ENCODE results near the gene THSD7A. TPM values are rescaled to one million over a fixed set of nuclear protein-coding genes. Genes with fewer than 3 reads are reported as not detected.

THSD7A gene
- total RNA-seq, 1 donor from 2014 or later = 0.35 TPM

- Mint-ChIP-seq H3K36me3 (ENCODE audit: low read depth) (no peaks in the 10 kb centered on the region), H3K9me3 (ENCODE audit: low read depth) (no peaks in the 10 kb centered on the region), H3K4me1 (ENCODE audit: low read depth) (peaks cover 42% of the 10 kb centered on the region), H3K27me3 (ENCODE audit: low read depth) (no peaks in the 10 kb centered on the region), H3K27ac (ENCODE audit: unreplicated experiment) (no peak overlapping the region), H3K4me3 (ENCODE audit: unreplicated experiment) (no peak overlapping the region)
- no peak for DNase-seq (ENCODE audit: low spot score)
- no peak for TF ChIP-seq CTCF (IDR thresholded peaks at IDR 0.05)
Measured at GRCh38 chr7:11343136-11343535, 488.9 kb downstream of the THSD7A start.

GRCh38 chr7:11341285-11341944 lies 490.6 kb downstream of the THSD7A start:
- no peaks in the 10 kb centered on the region for H3K36me3 Mint-ChIP-seq (ENCODE audit: low read depth)
- DNase-seq (ENCODE audit: low spot score) = no peak
- H3K4me1 Mint-ChIP-seq (ENCODE audit: low read depth) = peaks cover 44% of the 10 kb centered on the region
- H3K27me3 Mint-ChIP-seq (ENCODE audit: low read depth) = no peaks in the 10 kb centered on the region
- no peak overlapping the region for H3K4me3 Mint-ChIP-seq (ENCODE audit: unreplicated experiment)
- no peak overlapping the region for H3K27ac Mint-ChIP-seq (ENCODE audit: unreplicated experiment)
- TF ChIP-seq CTCF (IDR thresholded peaks at IDR 0.05) = peak; percentile 89
- H3K9me3 Mint-ChIP-seq (ENCODE audit: low read depth) = no peaks in the 10 kb centered on the region

- no peak for TF ChIP-seq CTCF (IDR thresholded peaks at IDR 0.05)
- no peak overlapping the region for H3K4me3 Mint-ChIP-seq (ENCODE audit: unreplicated experiment)
- peaks cover 19% of the 10 kb centered on the region for H3K4me1 Mint-ChIP-seq (ENCODE audit: low read depth)
- H3K9me3 Mint-ChIP-seq (ENCODE audit: low read depth) = peaks cover 8% of the 10 kb centered on the region
- H3K27me3 Mint-ChIP-seq (ENCODE audit: low read depth) = no peaks in the 10 kb centered on the region
- H3K27ac Mint-ChIP-seq (ENCODE audit: unreplicated experiment) = no peak overlapping the region
- no peaks in the 10 kb centered on the region for H3K36me3 Mint-ChIP-seq (ENCODE audit: low read depth)
- DNase-seq (ENCODE audit: low spot score) = no peak
Measured at GRCh38 chr7:11336432-11336831, 495.6 kb downstream of the THSD7A start.

- H3K27ac Mint-ChIP-seq (ENCODE audit: unreplicated experiment) = no peak overlapping the region
- no peak for TF ChIP-seq CTCF (IDR thresholded peaks at IDR 0.05)
- peaks cover 10% of the 10 kb centered on the region for H3K9me3 Mint-ChIP-seq (ENCODE audit: low read depth)
- no peak for DNase-seq (ENCODE audit: low spot score)
- H3K27me3 Mint-ChIP-seq (ENCODE audit: low read depth) = no peaks in the 10 kb centered on the region
- peaks cover 18% of the 10 kb centered on the region for H3K4me1 Mint-ChIP-seq (ENCODE audit: low read depth)
- H3K36me3 Mint-ChIP-seq (ENCODE audit: low read depth) = no peaks in the 10 kb centered on the region
- H3K4me3 Mint-ChIP-seq (ENCODE audit: unreplicated experiment) = no peak overlapping the region
Measured at GRCh38 chr7:11335947-11336346, 496.1 kb downstream of the THSD7A start.

GRCh38 chr7:11332865-11333228 lies 499.2 kb downstream of the THSD7A start:
- no peak for TF ChIP-seq CTCF (IDR thresholded peaks at IDR 0.05)
- no peaks in the 10 kb centered on the region for H3K27me3 Mint-ChIP-seq (ENCODE audit: low read depth)
- H3K27ac Mint-ChIP-seq (ENCODE audit: unreplicated experiment) = no peak overlapping the region
- H3K9me3 Mint-ChIP-seq (ENCODE audit: low read depth) = peaks cover 13% of the 10 kb centered on the region
- H3K4me3 Mint-ChIP-seq (ENCODE audit: unreplicated experiment) = no peak overlapping the region
- no peak for DNase-seq (ENCODE audit: low spot score)
- no peaks in the 10 kb centered on the region for H3K36me3 Mint-ChIP-seq (ENCODE audit: low read depth)
- peaks cover 35% of the 10 kb centered on the region for H3K4me1 Mint-ChIP-seq (ENCODE audit: low read depth)

Data from chondrocyte (in vitro differentiated cells).